ENCODE results near the gene ZNF560.

The ZNF560 gene

GRCh38 chr19:9435279-9436268, 62.8 kb downstream of the ZNF560 start, which contains the start of gene ZNF266:
Gene ZNF266, minus strand, starts transcription at chr19:9435573. Its CDS starts 15,484 bp downstream, at chr19:9420089.
- peak; percentile 78 for FAIRE-seq

GRCh38 chr19:9431475-9431874, 66.9 kb downstream of the ZNF560 start:
- no peak for FAIRE-seq

GRCh38 chr19:9430444-9430843, 68.0 kb downstream of the ZNF560 start:
- no peak for FAIRE-seq

- FAIRE-seq: no peak
These were observed 70.5 kb downstream of the ZNF560 start for GRCh38 chr19:9427941-9428340.
